ENCODE measurements around the gene SFMBT2. TPM values are rescaled to one million over a fixed set of nuclear protein-coding genes. Genes with fewer than 3 reads are reported as not detected.

Gene SFMBT2
- total RNA-seq, 1 experiment from 2014 or later: 0.02 TPM

GRCh38 chr10:7119325-7120015 is 291.4 kb downstream of the SFMBT2 start:
- Histone ChIP-seq H3K4me1 (ENCODE audit: control insufficient read depth in 1 of 2, insufficient read depth in 2 of 2, low read length in 2 of 2) (no peaks in the 10 kb centered on the region), H3K27me3 (ENCODE audit: insufficient read depth, low read length) (0 out of 2 replicates have a peak, but pooled peaks cover 12% of the 10 kb centered on the region), H3K27ac (ENCODE audit: low read depth, low read length) (no peak overlapping the region), H3K9me3 (ENCODE audit: control insufficient read depth in 1 of 2, insufficient read depth in 1 of 2, low read depth in 1 of 2, low read length in 2 of 2) (no peaks in the 10 kb centered on the region), H3K79me2 (ENCODE audit: insufficient read depth, low read length) (no peaks in the 10 kb centered on the region), H3K4me2 (ENCODE audit: low read length) (no peak overlapping the region), H3K9me2 (ENCODE audit: insufficient read depth) (no peaks in the 10 kb centered on the region), H4K20me1 (ENCODE audit: insufficient read depth) (no peaks in the 10 kb centered on the region), H3K9ac (ENCODE audit: low read length) (no peak overlapping the region), H3K36me3 (ENCODE audit: control insufficient read depth in 1 of 2, insufficient read depth in 2 of 2, low read length in 2 of 2) (no peaks in the 10 kb centered on the region), H2AFZ (ENCODE audit: low read depth, low read length, poor library complexity, severe bottlenecking) (no peak overlapping the region), H3K4me3 (replicated peaks in 1 of 2; ENCODE audit: low read depth in 1 of 2, low read length in 2 of 2) (no peak overlapping the region)
- POLR2A ChIA-PET: no interaction called here
- intact Hi-C loops (cut with micrococcal nuclease): loop anchor here (5.0 kb wide), 1 partner anchor 298 kb away; no protein-coding TSS in a partner anchor
- ATAC-seq (no peak), DNase-seq (ENCODE audit: low read depth, low spot score) (no peak)
- TF ChIP-seq JUND (IDR thresholded peaks at IDR 0.05): no peak
- TF ChIP-seq MAX (IDR thresholded peaks at IDR 0.05): no peak
- TF ChIP-seq POLR2AphosphoS5 (IDR thresholded peaks at IDR 0.05; ENCODE audit: low read depth, low read length): no peak
- no peak for TF ChIP-seq EGR1 (IDR thresholded peaks at IDR 0.05; ENCODE audit: low read depth)
- no peak for TF ChIP-seq ATF3 (IDR thresholded peaks at IDR 0.05)
- no peak for TF ChIP-seq YY1 (IDR thresholded peaks at IDR 0.05; ENCODE audit: extremely low read depth, insufficient replicate concordance, low read depth, low read length)
- TF ChIP-seq CEBPB (IDR thresholded peaks at IDR 0.05; ENCODE audit: low read depth): no peak
- CTCF ChIA-PET: no interaction called here
- RAD21 ChIA-PET (ENCODE audit: low non-redundant PET in 1 of 2, low total read pairs in 2 of 2, uncharacterized antibody in 2 of 2, unreplicated experiment in 2 of 2): no interaction called here
- BruUV-seq (replicated peaks): no TSS peak

- intact Hi-C loops (cut with micrococcal nuclease): no loop called here
- TF ChIP-seq ATF3 (IDR thresholded peaks at IDR 0.05): no peak
- TF ChIP-seq SRF (IDR thresholded peaks at IDR 0.05; ENCODE audit: low read depth): no peak
- no peak for TF ChIP-seq JUND (IDR thresholded peaks at IDR 0.05)
- no peak for TF ChIP-seq EZH2phosphoT487 (IDR thresholded peaks at IDR 0.05; ENCODE audit: borderline replicate concordance)
- TF ChIP-seq SP1 (IDR thresholded peaks at IDR 0.05; ENCODE audit: low read depth): no peak
- TF ChIP-seq FOSL1 (IDR thresholded peaks at IDR 0.05; ENCODE audit: low read depth): no peak
- no peak for TF ChIP-seq TCF7L2 (IDR thresholded peaks at IDR 0.05; ENCODE audit: borderline replicate concordance, extremely low read depth, insufficient read depth, insufficient read length)
- no peak for TF ChIP-seq EGR1 (IDR thresholded peaks at IDR 0.05; ENCODE audit: low read depth)
- no peak for TF ChIP-seq POLR2A (IDR thresholded peaks at IDR 0.05; ENCODE audit: borderline replicate concordance, extremely low read depth, insufficient read depth, insufficient read length)
- TF ChIP-seq POLR2AphosphoS5 (IDR thresholded peaks at IDR 0.05; ENCODE audit: low read depth, low read length): no peak
- no peak for TF ChIP-seq REST (IDR thresholded peaks at IDR 0.05; ENCODE audit: low read depth)
- TF ChIP-seq ELF1 (IDR thresholded peaks at IDR 0.05; ENCODE audit: borderline replicate concordance, low read depth): no peak
Measured at GRCh38 chr10:7117806-7118674, 292.8 kb downstream of the SFMBT2 start.

More at GRCh38 chr10:7117806-7118674, 292.8 kb downstream of the SFMBT2 start:
- H3K9me3 ChIP-seq (ENCODE audit: control insufficient read depth in 1 of 2, insufficient read depth in 1 of 2, low read depth in 1 of 2, low read length in 2 of 2): no peaks in the 10 kb centered on the region
- H3K4me2 ChIP-seq (ENCODE audit: low read length): no peak overlapping the region
- H3K36me3 ChIP-seq (ENCODE audit: control insufficient read depth in 1 of 2, insufficient read depth in 2 of 2, low read length in 2 of 2): no peaks in the 10 kb centered on the region
- CTCF ChIA-PET: no interaction called here
- H4K20me1 ChIP-seq (ENCODE audit: insufficient read depth): no peaks in the 10 kb centered on the region
- H3K79me2 ChIP-seq (ENCODE audit: insufficient read depth, low read length): no peaks in the 10 kb centered on the region
- RAD21 ChIA-PET (ENCODE audit: low non-redundant PET in 1 of 2, low total read pairs in 2 of 2, uncharacterized antibody in 2 of 2, unreplicated experiment in 2 of 2): no interaction called here
- H3K9me2 ChIP-seq (ENCODE audit: insufficient read depth): no peaks in the 10 kb centered on the region
- no peak overlapping the region for H3K27ac ChIP-seq (ENCODE audit: low read depth, low read length)
- H3K9ac ChIP-seq (ENCODE audit: low read length): no peak overlapping the region
- DNase-seq (ENCODE audit: low read depth, low spot score) (no peak), ATAC-seq (no peak)
- POLR2A ChIA-PET: no interaction called here
- H3K4me3 ChIP-seq (replicated peaks in 1 of 2; ENCODE audit: low read depth in 1 of 2, low read length in 2 of 2): no peak overlapping the region
- H3K27me3 ChIP-seq (ENCODE audit: insufficient read depth, low read length): 0 out of 2 replicates have a peak, but pooled peaks cover 6% of the 10 kb centered on the region
- no TSS peak for BruUV-seq (replicated peaks)
- H3K4me1 ChIP-seq (ENCODE audit: control insufficient read depth in 1 of 2, insufficient read depth in 2 of 2, low read length in 2 of 2): no peaks in the 10 kb centered on the region
- no peak overlapping the region for H2AFZ ChIP-seq (ENCODE audit: low read depth, low read length, poor library complexity, severe bottlenecking)

All from HCT116 (cell line).